Stimulated activated CD8-positive, alpha-beta memory T cell treated with anti-CD3 and anti-CD28 coated beads, Interleukin-2, amount 100 ng/mL, for 1 hour (primary cell): ENCODE results near the gene TRIL.

Source experiments
- DNase-seq, 2 donors: peaks; one replicate each; pipeline ENCODE4 v3.0.0-alpha.2; 2020; ENCODE audit warnings: low read depth in 2 of 2

Gene TRIL

GRCh38 chr7:28983396-28984190 lies 25.5 kb upstream of the TRIL start:
- no peak for DNase-seq

- no peak for DNase-seq
These were observed 23.0 kb upstream of the TRIL start for GRCh38 chr7:28981161-28981465.

- no peak for DNase-seq
These were observed 22.5 kb upstream of the TRIL start for GRCh38 chr7:28980451-28981160.

- no peak for DNase-seq
These were observed 21.6 kb upstream of the TRIL start for GRCh38 chr7:28979776-28980175.

- no peak for DNase-seq
These were observed 19.8 kb upstream of the TRIL start for GRCh38 chr7:28977881-28978280.

- DNase-seq = no peak
These were observed 17.9 kb upstream of the TRIL start for GRCh38 chr7:28976022-28976421.

- no peak for DNase-seq
These were observed 15.5 kb upstream of the TRIL start for GRCh38 chr7:28973591-28973990.

- DNase-seq = no peak
These were observed 5.9 kb upstream of the TRIL start for GRCh38 chr7:28964056-28964455.

- no peak for DNase-seq
These were observed 3.8 kb upstream of the TRIL start for GRCh38 chr7:28961972-28962371.

GRCh38 chr7:28960071-28960840 lies 2.1 kb upstream of the TRIL start:
- DNase-seq = no peak

- DNase-seq = no peak
These were observed 834 bp upstream of the TRIL start for GRCh38 chr7:28958980-28959347.

- no peak for DNase-seq
These were observed 337 bp downstream of the TRIL start for GRCh38 chr7:28957751-28958234.

GRCh38 chr7:28957064-28957750 lies 923 bp downstream of the TRIL start:
- DNase-seq = no peak

GRCh38 chr7:28956608-28957063 lies 1.5 kb downstream of the TRIL start:
- no peak for DNase-seq

GRCh38 chr7:28955718-28956607 lies 2.2 kb downstream of the TRIL start:
- DNase-seq = no peak

- no peak for DNase-seq
These were observed 2.8 kb downstream of the TRIL start for GRCh38 chr7:28955356-28955717.

GRCh38 chr7:28954946-28955345 lies 3.2 kb downstream of the TRIL start:
- no peak for DNase-seq

GRCh38 chr7:28954471-28954870 lies 3.7 kb downstream of the TRIL start:
- no peak for DNase-seq

- no peak for DNase-seq
These were observed 4.5 kb downstream of the TRIL start for GRCh38 chr7:28953633-28954032.

- no peak for DNase-seq
These were observed 16.0 kb downstream of the TRIL start for GRCh38 chr7:28942168-28942567.

- no peak for DNase-seq
These were observed 16.5 kb downstream of the TRIL start for GRCh38 chr7:28941633-28942032.
